Caco-2 (cell line): ENCODE measurements around the gene CAMKK1. TPM values are rescaled to one million over a fixed set of nuclear protein-coding genes. Genes with fewer than 3 reads are reported as not detected.

Source experiments
- BruUV-seq: library from RNA; stranded (reverse); fragments of 400-500 nt; replicated peaks from 2 replicates; lab custom pipeline; 2021; lab: Mats Ljungman, UMichigan
- CTCF ChIA-PET: fragments of 300-600 bp; sonication (Branson Sonifier 250); formaldehyde crosslinking; loops from one replicate; lab custom pipeline; 2022; ENCODE audit warnings: antibody characterized with exemption; lab: Charles Lee
- POLR2A ChIA-PET: fragments of 300-600 bp; sonication (Branson Sonifier 250); formaldehyde crosslinking; loops from one replicate; lab custom pipeline; 2022; ENCODE audit warnings: antibody characterized with exemption; lab: Charles Lee
- DNase-seq, 2 experiments: peaks; one replicate each; pipeline versions ENCODE4 v3.0.0 to v3.0.0-alpha.2; 2020 to 2022
- H3K27me3 ChIP-seq: replicated peaks from 2 replicates; pipeline ENCODE4 v1.6.0; 2011; ENCODE audit warnings: low read length; ENCODE audit not compliant: control insufficient read depth, insufficient read depth
- H3K36me3 ChIP-seq: 2 replicates; pipeline ENCODE4 v1.5.1; 2011; ENCODE audit warnings: low read length; ENCODE audit not compliant: control insufficient read depth, insufficient read depth
- H3K4me1 ChIP-seq: fragments of 250-450 bp; sonication (Bioruptor Pico); 2 replicates; pipeline ENCODE4 v1.5.1; 2020; ENCODE audit warnings: mild to moderate bottlenecking
- H3K4me3 ChIP-seq: 2 replicates; pipeline ENCODE4 v1.5.1; 2011; ENCODE audit warnings: low read depth, mild to moderate bottlenecking, control low read depth, low read length
- H3K9me3 ChIP-seq: fragments of 250-450 bp; sonication (Bioruptor Pico); 2 replicates; pipeline ENCODE4 v1.5.1; 2020; ENCODE audit warnings: mild to moderate bottlenecking, moderate library complexity
- H3K27ac Mint-ChIP-seq: one replicate; pipeline ENCODE4 v1.8.0; 2022; ENCODE audit warnings: mixed read lengths; ENCODE audit not compliant: unreplicated experiment
- H3K27me3 Mint-ChIP-seq: one replicate; pipeline ENCODE4 v1.8.0; 2022; ENCODE audit warnings: mixed read lengths; ENCODE audit not compliant: insufficient read depth, unreplicated experiment
- H3K36me3 Mint-ChIP-seq: one replicate; pipeline ENCODE4 v1.8.0; 2022; ENCODE audit warnings: mild to moderate bottlenecking, mixed read lengths; ENCODE audit not compliant: insufficient read depth, unreplicated experiment
- H3K4me1 Mint-ChIP-seq: one replicate; pipeline ENCODE4 v1.8.0; 2022; ENCODE audit warnings: low read depth, mixed read lengths; ENCODE audit not compliant: unreplicated experiment
- H3K4me3 Mint-ChIP-seq: one replicate; pipeline ENCODE4 v1.8.0; 2022; ENCODE audit warnings: mild to moderate bottlenecking, moderate library complexity, mixed read lengths; ENCODE audit not compliant: unreplicated experiment
- H3K9me3 Mint-ChIP-seq: one replicate; pipeline ENCODE4 v1.8.0; 2022; ENCODE audit warnings: mixed read lengths; ENCODE audit not compliant: unreplicated experiment
- CTCF ChIP-seq, 2 experiments: fragments of 200-600 bp in 1 of 2; IDR thresholded peaks; 1 replicate in 1 of 2; 2 replicates in 1 of 2; pipeline versions ENCODE4 v1.5.1 to v1.8.0; 2011 to 2022; ENCODE audit warnings: antibody characterized with exemption in 1 of 2, control low read depth in 1 of 2, inconsistent platforms in 1 of 2, low read depth in 1 of 2, low read length in 1 of 2, mild to moderate bottlenecking in 1 of 2, moderate library complexity in 1 of 2; ENCODE audit not compliant: insufficient read depth in 1 of 2, severe bottlenecking in 1 of 2, unreplicated experiment in 1 of 2
- intact Hi-C: fragments of 100-400 bp; cut with micrococcal nuclease; formaldehyde crosslinking; loops from one replicate; pipeline ENCODE4 v1.10.0; 2022; ENCODE audit not compliant: unreplicated experiment
- total RNA-seq: library from RNA; stranded (reverse); gene quantifications from 2 replicates; pipeline ENCODE4 v1.2.3, GENCODE V29; 2022

CAMKK1 gene
- total RNA-seq, 1 experiment from 2014 or later: 1.9 TPM

DNA sequence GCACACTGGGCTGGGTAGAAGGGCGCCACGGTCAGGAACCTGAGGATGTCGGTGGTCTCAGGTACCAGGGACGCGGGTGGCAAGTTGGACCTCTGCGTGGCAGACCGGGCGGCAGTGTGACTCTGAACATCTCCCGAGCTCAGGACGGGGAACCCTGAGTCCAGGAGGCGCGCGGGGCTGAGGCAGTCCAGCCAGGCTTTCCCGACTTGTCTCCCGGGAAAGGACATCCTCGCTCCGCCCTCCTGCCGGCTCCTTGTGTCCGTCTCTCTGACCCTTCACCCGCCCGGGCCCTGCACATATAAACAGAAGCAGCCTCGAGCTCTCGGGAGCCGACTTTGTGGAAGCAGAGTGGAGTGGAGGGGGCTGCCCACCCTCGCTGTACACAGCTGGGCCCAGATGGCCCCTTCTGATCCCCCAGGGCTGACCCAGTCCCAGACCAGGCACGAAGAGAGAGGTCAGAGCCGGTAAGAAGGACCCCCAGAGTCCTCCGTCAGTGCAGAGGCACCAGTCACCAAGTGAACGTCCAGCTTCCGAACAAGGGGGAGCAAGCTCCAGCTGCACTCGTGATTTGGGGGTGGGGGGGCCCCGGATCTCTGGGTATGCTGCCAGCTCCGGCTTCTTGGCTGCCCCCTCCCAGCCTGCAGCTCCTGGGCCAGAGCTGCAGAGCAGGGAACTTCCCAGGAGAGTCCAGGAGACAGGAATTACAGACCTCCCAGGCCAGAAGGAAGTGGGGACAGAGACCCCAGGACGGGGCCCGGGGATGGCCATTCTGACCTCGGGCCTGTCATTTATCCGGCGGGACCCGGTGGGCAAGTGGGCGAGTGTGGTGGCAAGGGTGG lies 31.9 kb upstream of the CAMKK1 start:
- Histone ChIP-seq H3K9me3 (no peaks in the 10 kb centered on the region), H3K36me3 (no peaks in the 10 kb centered on the region), H3K27me3 (no peaks in the 10 kb centered on the region), H3K4me3 (no peak overlapping the region), H3K4me1 (peaks cover 12% of the 10 kb centered on the region; the same call in 1 of the 2 replicates)
- ChIA-PET POLR2A (no interaction called here), CTCF (no interaction called here)
- no peak for TF ChIP-seq CTCF (IDR thresholded peaks at IDR 0.05; ENCODE audit: insufficient read depth in 1 of 2, low read depth in 1 of 2, low read length in 1 of 2, severe bottlenecking in 1 of 2, unreplicated experiment in 1 of 2)
- no peak overlapping the region for H3K4me3 Mint-ChIP-seq
- no peaks in the 10 kb centered on the region for H3K4me1 Mint-ChIP-seq
- no peaks in the 10 kb centered on the region for H3K27me3 Mint-ChIP-seq
- no peaks in the 10 kb centered on the region for H3K36me3 Mint-ChIP-seq
- no TSS peak for BruUV-seq
- intact Hi-C loops: no loop called here
- no peaks in the 10 kb centered on the region for H3K9me3 Mint-ChIP-seq
- no peak for DNase-seq
- H3K27ac Mint-ChIP-seq: no peak overlapping the region

DNA sequence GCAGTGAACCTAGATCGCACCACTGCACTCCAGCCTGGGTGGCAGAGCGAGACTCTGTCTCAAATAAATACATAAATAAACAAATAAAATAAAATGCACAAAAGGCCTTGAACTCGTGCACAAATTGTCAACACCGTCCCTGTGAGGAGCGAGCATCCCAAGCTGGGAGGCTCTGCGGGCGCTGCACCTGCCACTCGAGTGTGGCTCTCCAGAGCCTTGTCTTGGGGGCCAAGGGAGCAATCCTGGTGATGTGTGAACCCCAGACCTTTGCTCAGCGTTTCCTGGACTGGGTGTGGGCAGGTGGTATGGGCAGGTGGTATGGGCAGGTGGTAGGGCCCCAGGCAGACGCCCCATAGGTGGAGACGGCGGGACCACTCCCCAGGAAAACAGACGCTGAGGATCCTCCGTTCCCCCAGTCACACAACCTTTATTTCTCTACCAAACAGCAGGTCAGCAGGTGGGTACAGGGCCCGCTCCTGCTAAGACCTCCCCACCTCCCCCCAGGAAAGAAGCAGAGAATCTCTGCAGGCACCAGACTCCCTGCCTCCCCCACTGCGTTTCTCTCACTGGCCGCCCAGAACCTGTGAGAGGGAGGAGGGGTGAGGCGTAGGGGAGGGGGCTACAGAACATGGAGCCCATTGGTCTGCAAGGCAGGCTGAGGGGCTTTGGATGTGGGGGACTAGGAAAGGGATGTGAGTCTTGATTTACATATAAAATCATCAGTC lies 30.8 kb upstream of the CAMKK1 start:
- BruUV-seq: no TSS peak
- Mint-ChIP-seq H3K36me3 (no peaks in the 10 kb centered on the region), H3K4me1 (no peaks in the 10 kb centered on the region), H3K27me3 (no peaks in the 10 kb centered on the region), H3K27ac (no peak overlapping the region), H3K4me3 (no peak overlapping the region), H3K9me3 (no peaks in the 10 kb centered on the region)
- Histone ChIP-seq H3K4me3 (no peak overlapping the region), H3K27me3 (no peaks in the 10 kb centered on the region), H3K36me3 (no peaks in the 10 kb centered on the region), H3K4me1 (peaks cover 12% of the 10 kb centered on the region; the same call in 1 of the 2 replicates), H3K9me3 (no peaks in the 10 kb centered on the region)
- DNase-seq: no peak
- no peak for TF ChIP-seq CTCF (IDR thresholded peaks at IDR 0.05; ENCODE audit: insufficient read depth in 1 of 2, low read depth in 1 of 2, low read length in 1 of 2, severe bottlenecking in 1 of 2, unreplicated experiment in 1 of 2)
- intact Hi-C loops: no loop called here
- CTCF ChIA-PET: no interaction called here
- POLR2A ChIA-PET: no interaction called here

DNA sequence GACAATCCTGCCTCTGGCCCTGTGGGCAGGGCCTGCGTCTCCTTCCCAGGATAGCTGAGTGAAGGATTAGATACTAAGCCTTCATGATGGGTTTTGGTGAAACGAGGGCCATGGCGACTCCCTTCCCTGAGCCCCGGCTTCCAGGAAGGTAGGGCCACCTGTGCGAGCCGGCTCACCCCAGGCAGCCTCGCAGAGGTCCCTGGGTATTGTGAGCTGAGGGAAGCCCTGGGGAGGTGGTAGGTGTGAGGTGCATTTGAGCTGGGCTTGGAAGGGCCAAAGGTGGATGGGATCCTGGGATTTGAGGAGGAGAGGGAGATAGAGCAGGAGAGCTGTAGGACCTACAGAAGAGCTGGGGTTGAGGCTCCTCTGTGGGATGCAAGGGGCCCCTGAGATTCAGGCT lies 29.9 kb upstream of the CAMKK1 start:
- intact Hi-C loops: no loop called here
- H3K4me3 ChIP-seq: no peak overlapping the region
- Mint-ChIP-seq H3K4me1 (no peaks in the 10 kb centered on the region), H3K27me3 (no peaks in the 10 kb centered on the region), H3K36me3 (no peaks in the 10 kb centered on the region), H3K27ac (no peak overlapping the region), H3K9me3 (no peaks in the 10 kb centered on the region), H3K4me3 (no peak overlapping the region)
- no peaks in the 10 kb centered on the region for H3K36me3 ChIP-seq
- ChIA-PET POLR2A (no interaction called here), CTCF (no interaction called here)
- peaks cover 7% of the 10 kb centered on the region; the same call in 1 of the 2 replicates for H3K4me1 ChIP-seq
- no peaks in the 10 kb centered on the region for H3K9me3 ChIP-seq
- BruUV-seq: no TSS peak
- H3K27me3 ChIP-seq: no peaks in the 10 kb centered on the region
- TF ChIP-seq CTCF (IDR thresholded peaks at IDR 0.05; ENCODE audit: insufficient read depth in 1 of 2, low read depth in 1 of 2, low read length in 1 of 2, severe bottlenecking in 1 of 2, unreplicated experiment in 1 of 2): no peak
- no peak for DNase-seq
